HG03280 (cell line): Measurements from ENCODE around the gene NEK8.
"Not testable (repeated sequence)": the region's sequence is repeated elsewhere in the genome, so short reads cannot be mapped to it uniquely, and the experiment has no call there.

Source experiments
- ATAC-seq: cut with Tn5 transposase; IDR thresholded peaks from one replicate; pipeline ENCODE4 v1.9.1; 2021; ENCODE audit warnings: mild to moderate bottlenecking, moderate library complexity; ENCODE audit not compliant: unreplicated experiment

The NEK8 gene

GRCh38 chr17:28707339-28707720 is 21.3 kb upstream of the NEK8 start:
- ATAC-seq = no peak

DNA sequence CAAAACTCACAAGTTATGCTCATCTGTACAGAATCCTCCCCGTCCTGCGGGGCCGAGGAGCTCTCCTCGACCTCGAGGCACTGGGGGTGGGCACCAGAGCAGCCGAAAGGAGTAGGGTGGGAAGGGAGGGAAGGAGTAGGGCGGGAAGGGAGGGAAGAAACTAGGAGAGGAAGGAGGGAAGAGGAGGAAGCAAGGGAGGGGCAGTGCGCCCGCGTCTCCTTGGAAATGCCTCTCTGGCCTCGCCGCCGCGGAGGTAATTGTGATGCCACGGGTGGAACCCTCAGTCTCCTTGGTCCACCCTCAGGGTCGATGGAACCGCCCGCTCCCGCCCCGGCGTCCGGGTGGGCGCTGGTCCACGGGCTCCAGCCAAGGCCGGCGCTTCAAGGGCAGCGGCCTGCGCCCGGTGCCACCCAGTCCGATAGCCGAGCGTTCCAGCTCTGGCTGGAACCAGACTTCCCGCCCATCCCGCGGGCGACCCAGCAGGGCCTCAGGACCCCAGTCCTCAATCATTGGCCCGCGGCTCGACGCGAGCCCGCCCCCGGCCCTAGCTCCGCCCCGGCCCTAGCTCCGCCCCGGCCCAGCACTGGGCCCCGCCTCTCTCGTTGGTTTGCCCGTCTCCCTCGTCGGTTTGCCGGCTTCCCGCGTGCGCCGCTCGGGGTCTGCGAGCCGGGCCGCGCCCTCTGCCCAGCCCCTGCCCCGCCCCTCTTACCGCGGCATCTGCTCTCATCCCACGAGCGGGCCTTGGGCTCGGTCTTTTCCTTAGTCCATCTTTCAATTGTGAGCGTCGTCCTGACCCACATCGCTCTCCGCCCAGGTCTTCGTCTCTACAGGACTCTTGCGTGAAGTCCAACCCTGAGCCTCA is 17.5 kb upstream of the NEK8 start:
- peak; percentile 82 for ATAC-seq

- no peak for ATAC-seq
Observed at GRCh38 chr17:28711723-28712031, 16.9 kb upstream of the NEK8 start, which contains the start of gene PROCA1. PROCA1 (minus strand) TSS chr17:28711888; CDS start chr17:28711660, 228 bp downstream.

- peak; percentile 21 for ATAC-seq
Observed at GRCh38 chr17:28712032-28712704, 16.4 kb upstream of the NEK8 start.

DNA sequence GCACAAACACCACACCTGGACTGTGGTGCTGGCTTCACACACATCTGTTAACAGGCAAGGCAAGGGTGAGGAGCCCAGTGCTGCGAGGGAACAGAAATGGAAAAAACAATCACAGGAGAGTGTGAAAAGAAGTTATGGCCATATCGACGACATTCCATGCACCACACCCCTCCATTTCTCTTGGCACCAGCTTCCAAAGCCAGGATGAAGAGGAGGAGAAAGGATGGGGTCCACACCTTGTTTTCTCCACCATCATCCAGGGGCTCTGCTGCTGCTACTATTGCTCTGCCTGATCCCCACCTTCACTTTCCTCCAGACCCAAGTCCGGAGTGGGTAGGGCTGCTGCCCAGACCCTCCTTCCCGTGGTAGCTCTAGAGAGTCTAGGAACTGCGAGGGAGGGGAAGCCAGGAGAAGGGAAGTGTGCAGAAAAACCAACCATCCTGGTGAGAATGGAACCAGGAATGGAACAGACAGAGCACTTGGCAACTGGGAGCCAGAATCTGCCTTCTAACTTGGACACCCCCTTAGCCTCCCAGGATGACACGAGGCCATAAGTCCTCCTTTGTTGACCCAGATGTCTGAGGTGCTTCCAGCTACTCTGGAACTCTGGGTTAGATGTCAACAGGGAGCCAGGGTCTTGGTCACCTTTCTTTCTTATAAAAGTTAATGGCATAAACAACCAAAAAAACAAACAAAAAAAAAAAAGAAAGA is 15.7 kb upstream of the NEK8 start:
- no peak for ATAC-seq

DNA sequence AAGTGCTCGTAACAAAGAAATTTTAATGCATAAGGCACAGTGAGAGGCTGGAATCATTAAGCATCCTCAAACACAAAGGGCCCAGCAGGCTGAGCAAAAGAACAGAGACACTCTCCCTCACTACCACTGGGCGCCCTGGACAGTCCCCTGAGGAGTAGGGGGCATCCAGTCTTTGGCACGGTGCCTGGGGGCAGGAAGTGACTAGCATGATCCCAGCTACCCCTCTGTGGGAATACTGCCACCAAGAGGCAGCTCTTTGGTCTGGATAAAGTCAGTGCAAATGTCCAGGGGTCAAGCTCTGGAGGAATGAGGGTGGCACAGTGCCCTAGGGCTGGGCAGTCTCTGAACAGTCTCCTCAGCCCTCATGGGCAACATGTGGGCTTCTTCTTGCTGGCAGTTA is 14.3 kb upstream of the NEK8 start:
- ATAC-seq = no peak

- ATAC-seq = no peak
Observed at GRCh38 chr17:28715217-28715616, 13.4 kb upstream of the NEK8 start.

- no peak for ATAC-seq
Observed at GRCh38 chr17:28716740-28717577, 11.6 kb upstream of the NEK8 start.

DNA sequence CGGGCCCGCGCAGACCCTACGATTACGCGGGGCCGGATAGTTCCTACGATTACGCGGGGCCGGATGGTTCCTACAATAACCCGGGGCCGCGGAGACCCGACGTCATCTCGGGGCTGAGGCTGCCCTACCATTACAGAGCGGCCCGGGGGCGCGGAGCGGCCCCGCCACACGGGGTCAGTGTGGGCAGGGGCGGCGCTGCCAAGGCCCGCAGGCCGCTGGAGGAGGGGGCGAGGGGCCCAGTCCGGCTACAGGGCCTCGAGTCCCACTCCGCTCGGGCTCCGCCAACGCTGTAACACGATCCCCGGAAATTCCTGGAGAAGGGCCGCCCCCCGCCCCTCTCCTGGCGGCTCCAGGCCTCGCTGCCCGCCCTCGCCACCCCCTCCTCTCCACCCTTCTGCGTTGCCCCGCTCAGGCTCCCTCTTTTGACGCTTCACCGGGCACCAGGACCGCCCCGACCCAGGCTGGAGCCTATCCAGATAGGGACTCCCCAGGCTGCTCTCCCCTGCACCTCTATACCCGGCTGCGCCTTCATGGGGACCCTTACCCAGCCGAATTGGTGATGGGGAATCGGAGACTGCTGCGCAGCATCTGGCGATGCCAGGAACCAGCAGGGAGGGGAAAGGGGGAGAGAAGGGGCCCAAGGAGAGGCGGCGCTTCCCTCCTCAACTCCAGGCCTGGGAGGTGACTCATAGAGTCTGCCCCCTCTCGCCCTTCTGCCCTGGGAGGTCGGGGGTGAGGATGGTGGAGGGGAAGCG is 10.8 kb upstream of the NEK8 start, which contains the start of gene RAB34:
Gene RAB34, minus strand, starts transcription at position 291 of the 755 bp plus-strand sequence. CDS start 602 bp downstream, outside the sequence.
- ATAC-seq = no peak

DNA sequence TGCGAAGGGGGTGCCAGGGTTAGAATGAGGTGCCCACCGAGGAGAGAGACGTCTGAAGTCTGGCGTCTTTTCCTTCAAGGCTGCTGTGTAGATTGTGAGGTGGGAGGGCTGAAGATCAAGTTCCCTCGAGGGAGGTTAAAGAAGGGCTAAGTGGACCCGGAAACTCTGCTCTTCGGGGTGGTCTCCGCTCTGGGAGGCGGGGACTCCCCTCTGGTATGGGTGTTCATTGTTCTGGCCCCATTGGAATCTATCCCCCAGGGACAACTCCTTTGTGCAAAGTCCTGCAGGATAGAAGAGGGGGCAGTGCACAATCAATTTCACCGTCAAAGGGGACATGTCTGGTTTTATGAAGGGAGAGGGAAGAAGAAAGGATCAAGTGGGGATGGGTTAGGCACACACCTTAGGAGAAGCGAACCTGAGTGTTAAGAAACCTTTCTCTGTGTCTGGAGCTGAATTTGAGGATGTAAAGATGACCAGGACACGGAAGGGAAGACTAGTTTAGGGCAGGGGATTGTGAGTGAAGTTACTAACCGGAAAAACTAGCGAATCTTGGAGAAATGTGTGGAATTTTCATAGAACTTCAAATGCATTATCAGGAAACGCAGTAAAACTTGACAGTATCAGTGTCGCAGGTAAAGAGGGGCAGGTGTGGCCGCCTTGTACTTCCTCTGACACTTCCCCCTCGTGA is 10.1 kb upstream of the NEK8 start:
- ATAC-seq = no peak

DNA sequence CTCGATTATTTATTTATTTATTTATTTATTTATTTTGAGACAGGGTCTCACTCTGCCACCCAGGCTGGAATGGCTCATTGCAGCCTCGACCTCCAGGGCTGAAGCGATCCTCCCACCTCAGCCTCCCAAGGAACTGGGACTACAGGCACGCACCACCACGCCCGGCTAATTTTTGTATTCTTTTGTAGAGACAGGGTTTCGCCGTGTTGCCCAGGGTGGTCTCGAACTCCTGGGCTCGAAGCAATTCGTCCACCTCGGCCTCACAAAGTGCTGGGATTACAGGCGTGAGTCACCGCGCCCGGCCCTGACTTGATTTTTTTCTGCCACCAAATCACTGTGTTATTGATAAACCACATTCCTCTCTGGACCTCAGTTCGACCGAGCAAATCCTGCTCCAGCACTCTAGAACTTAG is 9.6 kb upstream of the NEK8 start:
- ATAC-seq = peak; percentile 1

DNA sequence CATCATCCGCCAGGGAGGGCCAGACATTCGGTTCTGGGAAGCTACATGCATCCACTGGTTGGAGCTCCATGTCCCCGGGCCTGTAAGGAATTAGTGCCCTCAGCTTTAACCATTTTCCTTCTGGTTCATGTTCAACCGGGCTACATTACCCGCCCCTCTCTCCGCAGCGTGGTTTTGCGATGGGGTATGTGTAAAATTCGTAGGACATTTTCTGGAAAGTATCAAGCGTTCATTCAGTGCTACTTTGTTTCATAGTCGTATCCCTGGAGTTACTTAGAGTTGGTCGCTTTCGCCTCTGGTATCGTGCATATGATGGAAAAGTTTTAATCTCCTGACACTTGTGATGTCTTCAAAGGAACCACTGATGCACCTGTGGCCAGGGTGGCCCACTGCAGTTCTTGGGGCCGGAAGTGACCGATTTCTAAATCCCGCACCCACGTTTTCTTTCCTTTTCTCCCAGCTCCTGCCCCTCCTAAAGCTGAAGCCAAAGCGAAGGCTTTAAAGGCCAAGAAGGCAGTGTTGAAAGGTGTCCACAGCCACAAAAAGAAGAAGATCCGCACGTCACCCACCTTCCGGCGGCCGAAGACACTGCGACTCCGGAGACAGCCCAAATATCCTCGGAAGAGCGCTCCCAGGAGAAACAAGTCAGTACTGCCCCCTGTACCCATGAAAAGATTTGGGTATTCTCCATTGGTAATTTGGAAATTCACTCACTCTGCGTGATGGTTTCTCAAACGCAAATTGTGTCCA is 8.2 kb upstream of the NEK8 start:
- no peak for ATAC-seq

DNA sequence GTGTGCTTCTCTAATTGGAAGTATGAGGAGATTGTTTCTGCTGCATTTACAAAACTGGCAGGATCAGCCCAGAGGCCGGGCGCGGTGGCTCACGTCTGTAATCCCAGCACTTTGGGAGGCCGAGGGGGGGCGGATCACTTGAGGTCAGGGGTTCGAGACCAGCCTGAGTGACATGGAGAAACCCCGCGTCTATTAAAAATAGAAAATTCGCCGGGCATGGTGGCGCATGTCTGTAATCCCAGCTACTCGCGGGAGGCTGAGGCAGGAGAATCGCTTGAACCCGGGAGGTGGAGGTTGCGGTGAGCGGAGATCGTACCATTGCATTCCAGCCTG is 7.6 kb upstream of the NEK8 start:
- not testable (repeated sequence) for ATAC-seq

- ATAC-seq = no peak
Observed at GRCh38 chr17:28722417-28723158, 6.0 kb upstream of the NEK8 start.

GRCh38 chr17:28723159-28723835 is 5.3 kb upstream of the NEK8 start:
- no peak for ATAC-seq

GRCh38 chr17:28723836-28724499 is 4.6 kb upstream of the NEK8 start:
- not testable (repeated sequence) for ATAC-seq
